GM12872 (cell line): ENCODE measurements around the gene SZT2.

ENCODE experiments used
- CTCF ChIP-seq: IDR thresholded peaks from 3 replicates; pipeline ENCODE4 v1.5.1; 2011; ENCODE audit warnings: low read depth, mild to moderate bottlenecking, low read length, moderate library complexity; ENCODE audit not compliant: insufficient read depth

The SZT2 gene

GRCh38 chr1:43492826-43493225, 103.1 kb downstream of the SZT2 start:
- no peak for TF ChIP-seq CTCF

DNA sequence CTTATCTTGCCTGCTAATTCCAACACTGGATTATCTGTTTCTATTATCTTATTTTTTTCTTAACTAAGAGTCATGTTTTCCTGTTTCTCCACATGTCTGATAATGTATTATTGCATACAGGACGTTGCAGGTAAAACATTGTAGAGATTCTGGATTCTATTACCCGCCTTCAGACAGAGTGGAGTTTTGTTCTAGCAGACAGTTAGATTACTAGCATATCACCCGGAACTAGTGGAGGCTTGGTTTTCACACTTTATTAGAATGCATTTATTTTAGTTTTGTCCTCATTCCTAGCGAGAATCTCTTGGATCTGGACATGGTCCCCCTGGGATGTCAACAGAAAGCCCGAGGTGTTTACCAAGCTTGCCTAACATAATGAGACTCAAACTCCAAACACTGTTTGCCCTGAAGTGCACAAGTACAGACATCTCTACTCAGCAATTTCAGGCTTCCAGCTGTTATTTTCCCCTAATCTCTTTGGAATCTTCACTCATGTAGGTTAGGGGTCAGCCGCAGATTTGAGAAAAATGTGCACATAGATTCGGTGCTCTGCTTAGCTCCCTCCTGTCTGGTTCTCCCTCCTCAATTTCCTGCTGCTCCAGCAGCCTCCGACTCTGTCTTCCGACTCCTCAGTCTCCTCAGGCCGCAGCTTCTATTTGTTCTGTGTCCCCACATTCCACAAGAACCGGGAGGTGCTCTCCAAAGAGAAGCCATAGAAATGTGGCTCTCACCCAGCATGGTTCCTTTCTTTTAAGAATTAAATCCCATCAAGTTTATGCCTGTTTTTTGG, 104.2 kb downstream of the SZT2 start:
- TF ChIP-seq CTCF: no peak

DNA sequence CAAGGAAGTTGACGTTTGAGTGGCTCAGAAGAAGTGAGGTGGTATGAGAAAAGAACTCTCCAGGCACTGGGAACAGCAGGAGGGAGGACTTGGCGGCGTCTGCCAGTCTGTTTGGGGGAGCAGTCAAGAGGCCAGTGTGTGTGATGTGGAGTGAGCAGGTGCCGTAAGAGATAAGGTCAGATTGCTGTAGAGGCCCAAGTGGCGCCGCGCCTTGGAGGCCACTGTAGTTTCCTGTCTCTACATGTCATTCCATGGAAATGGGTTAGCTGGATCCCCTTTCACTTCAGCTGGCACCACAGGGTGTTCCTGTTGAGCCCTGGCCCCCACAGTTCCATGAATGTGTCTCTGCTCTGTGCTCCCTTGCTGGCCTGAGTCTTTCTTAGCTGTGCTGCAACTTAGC, 105.5 kb downstream of the SZT2 start:
- no peak for TF ChIP-seq CTCF

DNA sequence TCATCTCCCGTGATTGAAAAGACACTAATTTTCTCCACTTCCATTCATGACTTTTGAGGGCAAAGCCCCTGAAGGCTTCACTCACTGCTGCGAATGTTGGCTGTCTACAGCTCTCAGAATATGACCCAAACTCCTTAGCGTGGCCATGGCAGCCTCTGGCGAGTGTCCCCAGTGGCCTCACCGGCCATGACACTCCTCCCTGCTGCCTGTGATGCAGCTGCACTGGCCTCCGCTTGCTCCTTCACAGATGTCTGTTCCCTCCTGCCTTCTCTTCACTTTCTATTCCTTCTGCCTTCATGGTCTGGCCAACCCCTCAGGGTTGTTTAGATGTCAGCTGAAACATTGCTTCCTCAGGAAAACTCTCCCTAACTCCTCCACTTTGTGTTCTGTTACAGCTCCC, 110.2 kb downstream of the SZT2 start:
- no peak for TF ChIP-seq CTCF

DNA sequence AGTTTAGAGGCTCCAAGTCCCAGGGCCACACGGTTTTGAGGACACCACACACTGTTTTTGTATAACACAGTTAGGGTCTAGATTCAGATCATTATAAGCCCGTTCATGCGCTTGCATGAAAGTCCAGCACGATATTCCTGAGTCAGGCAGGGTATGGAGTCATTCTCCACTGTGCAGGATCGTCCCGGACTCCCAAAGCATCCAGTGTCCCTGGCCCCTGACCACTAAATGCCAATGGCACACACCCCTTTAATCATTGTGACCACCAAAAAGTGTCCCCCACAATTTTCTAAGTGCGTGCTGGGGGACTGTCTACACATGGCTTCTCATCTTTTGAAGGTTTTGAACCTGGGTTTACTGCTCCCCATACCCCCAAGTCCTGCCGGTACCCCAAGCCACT, 113.8 kb downstream of the SZT2 start:
- TF ChIP-seq CTCF: no peak
